ENCODE data around the gene OIP5.

DNA sequence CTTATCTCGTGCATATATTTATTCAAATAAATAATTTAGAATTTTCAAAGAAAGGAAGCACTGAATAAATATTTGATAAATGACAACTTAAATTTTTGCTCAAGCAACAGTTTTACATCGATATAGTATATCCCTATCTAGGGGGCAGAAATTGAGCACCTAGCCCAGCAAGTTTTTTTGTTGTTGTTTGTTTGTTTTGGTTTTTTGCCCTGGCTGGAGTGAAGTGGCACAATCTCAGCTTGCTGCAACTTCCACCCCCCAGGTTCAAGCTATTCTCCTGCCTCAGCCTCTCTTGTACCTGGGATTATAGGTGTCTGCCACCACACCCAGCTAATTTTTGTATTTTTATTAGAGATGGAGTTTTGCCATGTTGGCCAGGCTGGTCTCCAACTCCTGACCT, 42.4 kb downstream of the OIP5 start:
- TF ChIP-seq, protein P1, sequence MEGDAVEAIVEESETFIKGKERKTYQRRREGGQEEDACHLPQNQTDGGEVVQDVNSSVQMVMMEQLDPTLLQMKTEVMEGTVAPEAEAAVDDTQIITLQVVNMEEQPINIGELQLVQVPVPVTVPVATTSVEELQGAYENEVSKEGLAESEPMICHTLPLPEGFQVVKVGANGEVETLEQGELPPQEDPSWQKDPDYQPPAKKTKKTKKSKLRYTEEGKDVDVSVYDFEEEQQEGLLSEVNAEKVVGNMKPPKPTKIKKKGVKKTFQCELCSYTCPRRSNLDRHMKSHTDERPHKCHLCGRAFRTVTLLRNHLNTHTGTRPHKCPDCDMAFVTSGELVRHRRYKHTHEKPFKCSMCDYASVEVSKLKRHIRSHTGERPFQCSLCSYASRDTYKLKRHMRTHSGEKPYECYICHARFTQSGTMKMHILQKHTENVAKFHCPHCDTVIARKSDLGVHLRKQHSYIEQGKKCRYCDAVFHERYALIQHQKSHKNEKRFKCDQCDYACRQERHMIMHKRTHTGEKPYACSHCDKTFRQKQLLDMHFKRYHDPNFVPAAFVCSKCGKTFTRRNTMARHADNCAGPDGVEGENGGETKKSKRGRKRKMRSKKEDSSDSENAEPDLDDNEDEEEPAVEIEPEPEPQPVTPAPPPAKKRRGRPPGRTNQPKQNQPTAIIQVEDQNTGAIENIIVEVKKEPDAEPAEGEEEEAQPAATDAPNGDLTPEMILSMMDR (optimal IDR thresholded peaks at IDR 0.05 in 1 of 3, IDR thresholded peaks at IDR 0.05 in 1 of 3, conservative IDR thresholded peaks at IDR 0.05 in 1 of 3; ENCODE audit: extremely low read depth in 1 of 3, insufficient read depth in 2 of 3, low read length in 3 of 3) = no peak
- no peak for TF ChIP-seq EZH2 (IDR thresholded peaks at IDR 0.05; ENCODE audit: low read length)

Measured in keratinocyte (primary cell).